Adrenal gland (tissue), 12 donors: ENCODE data around the gene LDLR. TPM values are rescaled to one million over a fixed set of nuclear protein-coding genes. Genes with fewer than 3 reads are reported as not detected.
A peak's percentile ranks its signal among the peaks of the same experiment; 100 is the strongest.

Source experiments
- DNase-seq, 7 donors: peaks; one replicate each; pipeline ENCODE4 v3.0.0-alpha.2; 2019 to 2020
- H3K27ac ChIP-seq, 5 donors: fragments of 200-600 bp; sonication (generic) in 4 of 5; 1 replicate in 3 of 5; 2 replicates in 2 of 5; pipeline versions ENCODE4 v1.5.1 to v1.8.0; 2016 to 2020; ENCODE audit warnings: mild to moderate bottlenecking in 1 of 5
- H3K27me3 ChIP-seq: fragments of 200-600 bp; 2 replicates; pipeline ENCODE4 v1.8.0; 2021
- H3K36me3 ChIP-seq, 2 donors: fragments of 200-600 bp; replicated peaks in 1 of 2; 1 replicate in 1 of 2; 2 replicates in 1 of 2; pipeline versions ENCODE4 v1.5.1 to v1.8.0; 2018 to 2022
- H3K4me1 ChIP-seq, 2 donors: fragments of 200-600 bp; replicated peaks in 1 of 2; 1 replicate in 1 of 2; 2 replicates in 1 of 2; pipeline versions ENCODE4 v1.5.1 to v1.8.0; 2018 to 2021
- H3K4me3 ChIP-seq, 4 donors: fragments of 200-600 bp; sonication (generic) in 3 of 4; one replicate each; pipeline ENCODE4 v1.5.1; 2016 to 2018
- H3K9me3 ChIP-seq, 3 donors: fragments of 200-600 bp; sonication (generic) in 1 of 3; replicated peaks in 1 of 3; 1 replicate in 2 of 3; 2 replicates in 1 of 3; pipeline versions ENCODE4 v1.5.1 to v1.8.0; 2016 to 2021
- CTCF ChIP-seq, 6 experiments: fragments of 450-650 bp in 4 of 6; fragments of 200-600 bp in 2 of 6; sonication (generic) in 1 of 6; IDR thresholded peaks; 1 replicate in 5 of 6; 2 replicates in 1 of 6; pipeline versions ENCODE4 v1.5.1 to v1.8.0; 2016 to 2021; ENCODE audit warnings: antibody characterized with exemption in 6 of 6, mild to moderate bottlenecking in 2 of 6, moderate library complexity in 1 of 6
- POLR2A ChIP-seq, 2 donors: fragments of 450-650 bp; IDR thresholded peaks; one replicate each; pipeline ENCODE4 v1.6.1; 2017; ENCODE audit warnings: antibody characterized with exemption in 2 of 2, mild to moderate bottlenecking in 2 of 2, moderate library complexity in 1 of 2
- WGBS, 4 donors: extraction: QIAGEN DNeasy Blood & Tissue Kit in 2 of 4; methylation state at CpG; one replicate each; pipeline versions ENCODE4 v1.1.5 to v1.1.7; 2013 to 2017; 5-methylcytosine and 5-hydroxymethylcytosine counted together
- intact Hi-C, 2 donors: fragments of 100-400 bp; cut with DNase I; formaldehyde crosslinking; loops; one replicate each; pipeline versions ENCODE4 v1.14.1 to v1.15.0; 2022 to 2023
- polyA plus RNA-seq, 3 donors: library from polyadenylated mRNA; stranded (reverse); fragments of 200-250 nt in 2 of 3; fragments of 350-450 nt in 1 of 3; fragmentation: Illumina TruSeq in 1 of 3; extraction: RNeasy Lipid Tissue Mini Kit (QIAGEN cat#74804) in 1 of 3; gene quantifications; one replicate each; pipeline ENCODE4 v1.2.3, GENCODE V29; 2013 to 2014
- total RNA-seq, 9 donors: library from RNA; depleted of rRNA in 4 of 9; stranded (reverse); fragments of >200 nt in 4 of 9; fragments of 120-200 nt in 1 of 9; fragmentation: NEBNext Ultra II Directional in 1 of 9; extraction: Animal tissue kit (Norgen Biotek cat#: 25700) in 1 of 9; gene quantifications; one replicate each; pipeline versions ENCODE4 v1.1.0 to v1.2.4, GENCODE V29; 2013 to 2023
- donor health status: healthy with polysubstance abuse.
- donor health status: Bipolar disorder and iron deficiency.
- donor health status: DM: yes; HTN: yes; CAD: no.
- donor health status: DM: no; HTN: no; CAD: no.
- donor health status: DM: no; HTN: no; CAD: no.
- donor health status: DM: yes; HTN: yes; CAD: no.

The LDLR gene
- total and polyA plus RNA-seq, 12 donors: 35.4 to 2,114 (median 161) TPM

- peaks cover 0 to 43% of the 10 kb centered on the region in 2 donors for H3K36me3 ChIP-seq
- no peaks in the 10 kb centered on the region for H3K9me3 ChIP-seq
- no peak for DNase-seq
- peaks cover 0 to 7% of the 10 kb centered on the region in 2 donors for H3K4me1 ChIP-seq
- TF ChIP-seq POLR2A (IDR thresholded peaks at IDR 0.05) (no peak), CTCF (IDR thresholded peaks at IDR 0.05) (no peak)
- H3K4me3 ChIP-seq: no peak overlapping the region
- peak overlapping the region in 4 of 5 donors; percentile 14 to 81 (median 46) for H3K27ac ChIP-seq
- WGBS, 4 donors: 84 to 98% (median 88%) methylated on average over 10 to 13 of the region's 13 CpGs
- no peaks in the 10 kb centered on the region for H3K27me3 ChIP-seq
- intact Hi-C loops: no loop called here
Observed at GRCh38 chr19:11165486-11166030, 76.3 kb downstream of the LDLR start.

GRCh38 chr19:11166281-11167142, 77.2 kb downstream of the LDLR start:
- Histone ChIP-seq H3K9me3 (no peaks in the 10 kb centered on the region), H3K4me1 (peaks cover 5 to 16% of the 10 kb centered on the region in 2 donors), H3K27ac (peak overlapping the region in 2 of 5 donors; percentile 67 to 81), H3K36me3 (peaks cover 0 to 47% of the 10 kb centered on the region in 2 donors), H3K4me3 (no peak overlapping the region), H3K27me3 (no peaks in the 10 kb centered on the region)
- intact Hi-C loops: no loop called here
- WGBS, 4 donors: 80 to 87% (median 84%) methylated on average over 26 of the region's 26 CpGs
- no peak for DNase-seq
- no peak for TF ChIP-seq POLR2A (IDR thresholded peaks at IDR 0.05)
- no peak for TF ChIP-seq CTCF (IDR thresholded peaks at IDR 0.05)

- TF ChIP-seq POLR2A (IDR thresholded peaks at IDR 0.05) (no peak), CTCF (IDR thresholded peaks at IDR 0.05) (no peak)
- DNase-seq: no peak
- H3K9me3 ChIP-seq: no peaks in the 10 kb centered on the region
- 91 to 96% (median 92%) methylated on average over 2 to 7 of the region's 7 CpGs for WGBS, 4 donors
- no peak overlapping the region for H3K27ac ChIP-seq
- peaks cover 5 to 16% of the 10 kb centered on the region in 2 donors for H3K4me1 ChIP-seq
- H3K27me3 ChIP-seq: no peaks in the 10 kb centered on the region
- intact Hi-C loops: no loop called here
- peaks cover 0 to 61% of the 10 kb centered on the region in 2 donors for H3K36me3 ChIP-seq
- H3K4me3 ChIP-seq: no peak overlapping the region
Observed at GRCh38 chr19:11168568-11168967, 79.3 kb downstream of the LDLR start.

GRCh38 chr19:11169896-11170678, 80.8 kb downstream of the LDLR start:
- WGBS, 4 donors: 83 to 88% (median 85%) methylated on average over 16 to 31 of the region's 31 CpGs
- peaks cover 0 to 76% of the 10 kb centered on the region in 2 donors for H3K36me3 ChIP-seq
- TF ChIP-seq POLR2A (IDR thresholded peaks at IDR 0.05) (no peak), CTCF (IDR thresholded peaks at IDR 0.05) (no peak)
- H3K9me3 ChIP-seq: no peaks in the 10 kb centered on the region
- intact Hi-C loops: no loop called here
- no peaks in the 10 kb centered on the region for H3K27me3 ChIP-seq
- DNase-seq: no peak
- peak overlapping the region in 3 of 5 donors; percentile 13 to 74 (median 52) for H3K27ac ChIP-seq
- H3K4me1 ChIP-seq: peaks cover 5 to 11% of the 10 kb centered on the region in 2 donors
- H3K4me3 ChIP-seq: no peak overlapping the region
